Spleen (tissue), 7 donors: Measurements from ENCODE around the gene KLHL26.

Experiments used
- POLR2AphosphoS5 ChIP-seq, 3 donors: sonication (generic); formaldehyde crosslinking; IDR thresholded peaks; one replicate each; pipeline ENCODE4 v1.5.1; 2017; ENCODE audit warnings: antibody characterized with exemption in 3 of 3
- TF ChIP-seq, protein P1 (sequence below), 11 experiments: fragments of 200-600 bp in 7 of 11; fragments of 450-650 bp in 4 of 11; sonication (generic) in 4 of 11; IDR thresholded peaks in 8 of 11; conservative IDR thresholded peaks in 3 of 11; 1 replicate in 7 of 11; 2 replicates in 4 of 11; pipeline versions ENCODE4 v1.4.0 to v1.8.0; 2016 to 2021; ENCODE audit warnings: antibody characterized with exemption in 11 of 11, inconsistent platforms in 4 of 11, mild to moderate bottlenecking in 1 of 11
- donor health status: DM: no; HTN: no; CAD: no; lungs with moderate emphysema.
- donor health status: DM: no; HTN: no; CAD: no.
- donor health status: DM: no; HTN: no; CAD: no.

DNA sequence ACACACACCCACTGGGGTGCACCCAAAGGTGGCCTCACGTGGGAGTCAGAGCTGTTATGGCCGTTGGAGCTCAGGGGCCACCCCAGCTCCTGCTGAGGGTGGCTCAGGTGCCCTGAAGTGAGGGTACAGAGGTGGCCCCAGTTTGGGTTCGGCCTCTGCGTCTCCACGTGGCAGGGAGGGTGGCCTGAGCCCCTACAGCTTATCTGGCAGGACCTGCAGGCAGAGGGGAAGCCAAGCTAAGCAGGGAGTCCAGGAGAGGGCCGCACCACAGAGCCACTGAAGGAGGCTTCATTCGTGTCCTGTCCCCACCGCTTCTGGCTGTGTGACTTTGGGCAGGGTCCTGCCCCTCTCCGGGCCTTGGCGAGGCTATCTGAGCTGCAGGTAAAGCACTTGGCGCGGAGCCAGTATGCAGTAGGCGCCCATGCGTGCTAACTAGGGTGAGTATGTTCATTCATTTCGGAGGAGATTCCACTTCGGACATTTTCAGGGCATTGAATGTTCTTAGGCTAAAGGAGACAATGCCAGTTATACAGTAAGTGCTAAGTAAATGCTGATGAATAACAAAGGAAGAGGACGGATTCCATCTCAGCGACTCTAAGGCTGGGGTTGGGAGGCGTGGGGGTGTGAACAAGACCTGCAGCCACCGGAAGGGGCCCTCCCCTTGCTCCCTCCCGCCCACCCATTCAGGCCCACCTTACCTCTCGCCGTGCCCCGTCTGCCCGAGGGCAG, 43.3 kb upstream of the KLHL26 start:
- TF ChIP-seq POLR2AphosphoS5 (IDR thresholded peaks at IDR 0.05): peak in 1 of 3 donors; percentile 18
- TF ChIP-seq, protein P1, sequence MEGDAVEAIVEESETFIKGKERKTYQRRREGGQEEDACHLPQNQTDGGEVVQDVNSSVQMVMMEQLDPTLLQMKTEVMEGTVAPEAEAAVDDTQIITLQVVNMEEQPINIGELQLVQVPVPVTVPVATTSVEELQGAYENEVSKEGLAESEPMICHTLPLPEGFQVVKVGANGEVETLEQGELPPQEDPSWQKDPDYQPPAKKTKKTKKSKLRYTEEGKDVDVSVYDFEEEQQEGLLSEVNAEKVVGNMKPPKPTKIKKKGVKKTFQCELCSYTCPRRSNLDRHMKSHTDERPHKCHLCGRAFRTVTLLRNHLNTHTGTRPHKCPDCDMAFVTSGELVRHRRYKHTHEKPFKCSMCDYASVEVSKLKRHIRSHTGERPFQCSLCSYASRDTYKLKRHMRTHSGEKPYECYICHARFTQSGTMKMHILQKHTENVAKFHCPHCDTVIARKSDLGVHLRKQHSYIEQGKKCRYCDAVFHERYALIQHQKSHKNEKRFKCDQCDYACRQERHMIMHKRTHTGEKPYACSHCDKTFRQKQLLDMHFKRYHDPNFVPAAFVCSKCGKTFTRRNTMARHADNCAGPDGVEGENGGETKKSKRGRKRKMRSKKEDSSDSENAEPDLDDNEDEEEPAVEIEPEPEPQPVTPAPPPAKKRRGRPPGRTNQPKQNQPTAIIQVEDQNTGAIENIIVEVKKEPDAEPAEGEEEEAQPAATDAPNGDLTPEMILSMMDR (IDR thresholded peaks at IDR 0.05 in 8 of 11, conservative IDR thresholded peaks at IDR 0.05 in 3 of 11): no peak
